RWPE1 (cell line): ENCODE measurements around the gene SSR2.

ENCODE experiments used
- CTCF ChIA-PET: fragments of 350-600 bp; sonication (Branson Sonifier 250); formaldehyde crosslinking; extraction: SDS; loops from one replicate; lab custom pipeline; 2021; lab: Yijun Ruan, JAX
- POLR2A ChIA-PET: fragments of 400-600 bp; formaldehyde crosslinking; extraction: SDS; loops from one replicate; lab custom pipeline; 2020; ENCODE audit warnings: antibody characterized with exemption; ENCODE audit not compliant: low non-redundant PET; lab: Yijun Ruan, JAX
- DNase-seq: peaks from one replicate; pipeline ENCODE4 v3.0.0; 2012; ENCODE audit warnings: low spot score
- H3K27ac ChIP-seq: fragments of 450-650 bp; 2 replicates; pipeline ENCODE4 v1.5.1; 2017
- TF ChIP-seq, protein P1 (sequence below): fragments of 450-650 bp; conservative IDR thresholded peaks from 2 replicates; pipeline ENCODE4 v1.5.1; 2017; ENCODE audit warnings: low read depth, mild to moderate bottlenecking

The SSR2 gene

GRCh38 chr1:155984341-155984740 is 36.4 kb downstream of the SSR2 start:
- ChIA-PET POLR2A (no interaction called here), CTCF (interaction anchor here (0.6 to 1.4 kb wide), 4 partner anchors 20 to 111 kb away, joined by 4 read pairs; no protein-coding TSS in a partner anchor)
- no peak for DNase-seq
- H3K27ac ChIP-seq = peak overlapping the region; percentile 92
- TF ChIP-seq, protein P1, sequence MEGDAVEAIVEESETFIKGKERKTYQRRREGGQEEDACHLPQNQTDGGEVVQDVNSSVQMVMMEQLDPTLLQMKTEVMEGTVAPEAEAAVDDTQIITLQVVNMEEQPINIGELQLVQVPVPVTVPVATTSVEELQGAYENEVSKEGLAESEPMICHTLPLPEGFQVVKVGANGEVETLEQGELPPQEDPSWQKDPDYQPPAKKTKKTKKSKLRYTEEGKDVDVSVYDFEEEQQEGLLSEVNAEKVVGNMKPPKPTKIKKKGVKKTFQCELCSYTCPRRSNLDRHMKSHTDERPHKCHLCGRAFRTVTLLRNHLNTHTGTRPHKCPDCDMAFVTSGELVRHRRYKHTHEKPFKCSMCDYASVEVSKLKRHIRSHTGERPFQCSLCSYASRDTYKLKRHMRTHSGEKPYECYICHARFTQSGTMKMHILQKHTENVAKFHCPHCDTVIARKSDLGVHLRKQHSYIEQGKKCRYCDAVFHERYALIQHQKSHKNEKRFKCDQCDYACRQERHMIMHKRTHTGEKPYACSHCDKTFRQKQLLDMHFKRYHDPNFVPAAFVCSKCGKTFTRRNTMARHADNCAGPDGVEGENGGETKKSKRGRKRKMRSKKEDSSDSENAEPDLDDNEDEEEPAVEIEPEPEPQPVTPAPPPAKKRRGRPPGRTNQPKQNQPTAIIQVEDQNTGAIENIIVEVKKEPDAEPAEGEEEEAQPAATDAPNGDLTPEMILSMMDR = no peak

- H3K27ac ChIP-seq = peak overlapping the region; percentile 92
- DNase-seq = peak; percentile 75
- CTCF ChIA-PET = interaction anchor here (1.0 to 1.9 kb wide), 5 partner anchors 19 to 83 kb away, joined by 4 to 8 read pairs (median 4); no protein-coding TSS in a partner anchor
- POLR2A ChIA-PET = no interaction called here
- TF ChIP-seq, protein P1 = no peak
These were observed 37.3 kb downstream of the SSR2 start for GRCh38 chr1:155983191-155984024.

DNA sequence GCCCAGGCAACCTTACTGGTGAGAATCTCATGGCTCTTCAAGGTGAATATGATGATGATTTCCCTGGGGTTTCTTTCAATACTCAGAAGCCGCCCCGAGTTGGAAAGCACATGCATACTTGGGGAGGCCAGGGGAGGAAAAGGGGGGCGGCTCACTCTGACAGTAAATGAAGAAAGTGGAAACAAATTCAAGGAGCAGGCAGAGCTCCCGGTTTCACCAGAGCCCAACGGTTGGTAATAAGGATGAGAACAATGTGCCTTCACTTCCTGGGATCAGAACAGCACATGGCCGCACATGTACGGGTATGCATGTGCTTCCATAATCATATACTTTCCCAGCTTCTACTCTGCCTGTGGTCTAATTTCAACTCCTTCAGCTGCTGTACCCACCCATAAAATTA is 38.6 kb downstream of the SSR2 start:
- CTCF ChIA-PET = interaction anchor here (0.8 to 1.9 kb wide), 2 partner anchors 9 to 44 kb away, joined by 3 to 8 read pairs; no protein-coding TSS in a partner anchor
- POLR2A ChIA-PET = interaction anchor here (0.6 kb wide), 1 partner anchor 23 kb away, joined by 3 read pairs; no protein-coding TSS in a partner anchor
- TF ChIP-seq, protein P1 = no peak

GRCh38 chr1:155981266-155982088 is 39.3 kb downstream of the SSR2 start:
- DNase-seq = peak; percentile 17

More for the DNA sequence above, 38.6 kb downstream of the SSR2 start:
- peak overlapping the region; percentile 92 for H3K27ac ChIP-seq
- no peak for DNase-seq

DNA sequence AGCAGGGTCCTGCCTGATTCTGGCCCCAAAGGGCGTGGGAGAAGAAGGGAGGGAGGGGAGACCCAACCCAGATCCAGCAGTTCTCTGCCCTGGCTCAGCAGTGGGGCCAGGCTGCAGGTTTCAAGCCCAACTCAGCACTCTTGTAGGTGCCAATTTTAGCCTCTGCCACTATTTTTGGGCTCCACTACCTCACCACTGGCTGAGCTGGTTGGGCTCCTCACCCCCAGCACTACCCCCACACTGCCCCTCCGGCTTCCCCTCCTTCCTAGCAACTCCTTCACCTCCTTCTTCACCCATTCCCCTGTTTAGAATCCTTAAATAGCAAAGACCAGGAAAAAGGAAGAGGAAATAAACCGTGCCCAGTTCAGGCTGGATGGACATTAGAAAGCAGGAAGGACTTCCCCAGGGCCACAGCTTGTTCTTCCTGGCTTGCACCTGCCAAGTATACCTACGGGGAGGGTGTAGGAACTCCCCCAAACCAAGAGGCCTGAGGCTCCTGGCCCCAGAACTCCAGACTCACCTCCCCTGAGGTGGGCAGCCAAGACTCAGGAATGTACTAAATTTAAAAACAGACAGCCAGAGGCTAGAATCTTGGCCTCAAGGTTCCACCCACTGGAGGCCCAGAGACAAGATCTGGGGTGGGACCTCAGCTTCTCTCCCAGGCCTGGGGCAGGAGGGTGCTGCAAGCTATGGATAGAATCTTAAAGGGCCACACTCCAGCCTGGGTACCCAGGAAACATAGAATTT is 41.0 kb downstream of the SSR2 start:
- CTCF ChIA-PET = interaction anchor here (0.6 kb wide), 1 partner anchor 8 kb away, joined by 3 read pairs; no protein-coding TSS in a partner anchor
- no peak for DNase-seq
- TF ChIP-seq, protein P1 = no peak
- POLR2A ChIA-PET = no interaction called here
- peak overlapping the region; percentile 96 for H3K27ac ChIP-seq

More at GRCh38 chr1:155981266-155982088, 39.3 kb downstream of the SSR2 start:
- POLR2A ChIA-PET = no interaction called here
- H3K27ac ChIP-seq = peak overlapping the region; percentile 92
- TF ChIP-seq, protein P1 = no peak
- CTCF ChIA-PET = interaction anchor here (0.8 to 1.2 kb wide), 2 partner anchors 10 to 85 kb away, joined by 3 read pairs; no protein-coding TSS in a partner anchor
